Activated naive CD8-positive, alpha-beta T cell treated with anti-CD3 and anti-CD28 coated beads, Interleukin-2, amount 50 U/mL, for 24 hours (primary cell): ENCODE measurements around the gene THAP6.
A peak's percentile ranks its signal among the peaks of the same experiment; 100 is the strongest.
"Not testable (repeated sequence)": the region's sequence is repeated elsewhere in the genome, so short reads cannot be mapped to it uniquely, and the experiment has no call there.

Experiments
- ATAC-seq: fragments of 150-1000 bp; cut with Tn5 transposase; one replicate; pipeline ENCODE4 v1.10.0; 2021
- DNase-seq: peaks from one replicate; pipeline ENCODE4 v3.0.0; 2021
- H3K27ac Mint-ChIP-seq: one replicate; pipeline ENCODE4 v1.8.0; 2021; ENCODE audit warnings: mild to moderate bottlenecking, mixed read lengths
- H3K27me3 Mint-ChIP-seq: one replicate; pipeline ENCODE4 v1.8.0; 2021; ENCODE audit warnings: mixed read lengths
- H3K36me3 Mint-ChIP-seq: one replicate; pipeline ENCODE4 v1.8.0; 2021; ENCODE audit warnings: low read depth, mixed read lengths
- H3K4me1 Mint-ChIP-seq: one replicate; pipeline ENCODE4 v1.8.0; 2021; ENCODE audit warnings: mixed read lengths
- H3K4me3 Mint-ChIP-seq: one replicate; pipeline ENCODE4 v1.8.0; 2021; ENCODE audit warnings: mild to moderate bottlenecking, moderate library complexity, mixed read lengths
- H3K9me3 Mint-ChIP-seq: one replicate; pipeline ENCODE4 v1.8.0; 2021; ENCODE audit warnings: mixed read lengths

Gene THAP6

GRCh38 chr4:75542824-75543223 is 28.6 kb downstream of the THAP6 start:
- DNase-seq (no peak), ATAC-seq (peak; percentile 65)
- H3K27ac Mint-ChIP-seq: no peak overlapping the region
- no peaks in the 10 kb centered on the region for H3K9me3 Mint-ChIP-seq
- no peaks in the 10 kb centered on the region for H3K4me1 Mint-ChIP-seq
- no peaks in the 10 kb centered on the region for H3K27me3 Mint-ChIP-seq
- H3K36me3 Mint-ChIP-seq: peaks cover 4% of the 10 kb centered on the region
- H3K4me3 Mint-ChIP-seq: no peak overlapping the region

GRCh38 chr4:75544220-75544619 is 29.9 kb downstream of the THAP6 start:
- H3K27me3 Mint-ChIP-seq, H3K4me1 Mint-ChIP-seq, H3K4me3 Mint-ChIP-seq, ATAC-seq, H3K36me3 Mint-ChIP-seq, H3K27ac Mint-ChIP-seq, H3K9me3 Mint-ChIP-seq, DNase-seq: not testable (repeated sequence)

GRCh38 chr4:75544870-75545269 is 30.6 kb downstream of the THAP6 start:
- Mint-ChIP-seq H3K4me3 (no peak overlapping the region), H3K27ac (no peak overlapping the region), H3K36me3 (peaks cover 4% of the 10 kb centered on the region), H3K27me3 (no peaks in the 10 kb centered on the region), H3K9me3 (no peaks in the 10 kb centered on the region), H3K4me1 (peaks cover 2% of the 10 kb centered on the region)
- no peak for ATAC-seq
- no peak for DNase-seq

GRCh38 chr4:75545526-75545925 is 31.3 kb downstream of the THAP6 start:
- peaks cover 4% of the 10 kb centered on the region for H3K36me3 Mint-ChIP-seq
- H3K4me3 Mint-ChIP-seq: no peak overlapping the region
- H3K4me1 Mint-ChIP-seq: peaks cover 2% of the 10 kb centered on the region
- no peaks in the 10 kb centered on the region for H3K9me3 Mint-ChIP-seq
- H3K27ac Mint-ChIP-seq: no peak overlapping the region
- H3K27me3 Mint-ChIP-seq: no peaks in the 10 kb centered on the region
- DNase-seq (no peak), ATAC-seq (no peak)

GRCh38 chr4:75547647-75548387 is 33.5 kb downstream of the THAP6 start:
- Mint-ChIP-seq H3K9me3 (no peaks in the 10 kb centered on the region), H3K4me1 (peaks cover 2% of the 10 kb centered on the region), H3K27ac (no peak overlapping the region), H3K27me3 (no peaks in the 10 kb centered on the region), H3K36me3 (peaks cover 4% of the 10 kb centered on the region), H3K4me3 (no peak overlapping the region)
- DNase-seq (no peak), ATAC-seq (no peak)

- no peaks in the 10 kb centered on the region for H3K9me3 Mint-ChIP-seq
- no peak overlapping the region for H3K27ac Mint-ChIP-seq
- peaks cover 4% of the 10 kb centered on the region for H3K36me3 Mint-ChIP-seq
- H3K27me3 Mint-ChIP-seq: no peaks in the 10 kb centered on the region
- no peak overlapping the region for H3K4me3 Mint-ChIP-seq
- ATAC-seq: no peak
- no peak for DNase-seq
- peaks cover 2% of the 10 kb centered on the region for H3K4me1 Mint-ChIP-seq
Measured at GRCh38 chr4:75549019-75549418, 34.7 kb downstream of the THAP6 start.

GRCh38 chr4:75552452-75552851 is 38.2 kb downstream of the THAP6 start:
- H3K4me3 Mint-ChIP-seq: no peak overlapping the region
- ATAC-seq: no peak
- H3K36me3 Mint-ChIP-seq: no peaks in the 10 kb centered on the region
- no peak overlapping the region for H3K27ac Mint-ChIP-seq
- no peaks in the 10 kb centered on the region for H3K9me3 Mint-ChIP-seq
- peaks cover 5% of the 10 kb centered on the region for H3K27me3 Mint-ChIP-seq
- no peak for DNase-seq
- H3K4me1 Mint-ChIP-seq: peaks cover 15% of the 10 kb centered on the region

GRCh38 chr4:75555294-75556164 is 41.3 kb downstream of the THAP6 start, which contains the start of gene ODAPH:
Gene ODAPH, plus strand, starts transcription at chr4:75556066. Its CDS starts 17 bp downstream, at chr4:75556083.
- Mint-ChIP-seq H3K4me3 (no peak within 1 kb of the TSS), H3K4me1 (peaks cover 13% of the 10 kb centered on the region), H3K9me3 (no peaks in the 10 kb centered on the region), H3K27me3 (peaks cover 11% of the 10 kb centered on the region), H3K36me3 (no peaks in the 10 kb centered on the region), H3K27ac (no peak within 1 kb of the TSS)
- peak; percentile 18 for DNase-seq
- ATAC-seq: peak; percentile 93

- Mint-ChIP-seq H3K27ac (no peak overlapping the region), H3K36me3 (no peaks in the 10 kb centered on the region), H3K27me3 (peaks cover 11% of the 10 kb centered on the region), H3K4me3 (no peak overlapping the region), H3K9me3 (no peaks in the 10 kb centered on the region), H3K4me1 (peaks cover 13% of the 10 kb centered on the region)
- ATAC-seq (no peak), DNase-seq (no peak)
Measured at GRCh38 chr4:75557696-75558095, 43.4 kb downstream of the THAP6 start.

GRCh38 chr4:75561789-75562188 is 47.5 kb downstream of the THAP6 start:
- no peaks in the 10 kb centered on the region for H3K9me3 Mint-ChIP-seq
- H3K36me3 Mint-ChIP-seq: no peaks in the 10 kb centered on the region
- no peak for ATAC-seq
- no peak overlapping the region for H3K4me3 Mint-ChIP-seq
- H3K4me1 Mint-ChIP-seq: no peaks in the 10 kb centered on the region
- DNase-seq: no peak
- no peak overlapping the region for H3K27ac Mint-ChIP-seq
- peaks cover 11% of the 10 kb centered on the region for H3K27me3 Mint-ChIP-seq

- ATAC-seq (no peak), DNase-seq (no peak)
- H3K4me3 Mint-ChIP-seq: no peak overlapping the region
- no peak overlapping the region for H3K27ac Mint-ChIP-seq
- H3K9me3 Mint-ChIP-seq: no peaks in the 10 kb centered on the region
- peaks cover 3% of the 10 kb centered on the region for H3K27me3 Mint-ChIP-seq
- H3K36me3 Mint-ChIP-seq: no peaks in the 10 kb centered on the region
- no peaks in the 10 kb centered on the region for H3K4me1 Mint-ChIP-seq
Measured at GRCh38 chr4:75564023-75564422, 49.8 kb downstream of the THAP6 start.

GRCh38 chr4:75565481-75565880 is 51.2 kb downstream of the THAP6 start:
- H3K4me3 Mint-ChIP-seq: no peak overlapping the region
- H3K9me3 Mint-ChIP-seq: no peaks in the 10 kb centered on the region

GRCh38 chr4:75566911-75567310 is 52.6 kb downstream of the THAP6 start:
- no peak overlapping the region for H3K27ac Mint-ChIP-seq
- no peaks in the 10 kb centered on the region for H3K36me3 Mint-ChIP-seq
- ATAC-seq (no peak), DNase-seq (no peak)
- H3K4me3 Mint-ChIP-seq: no peak overlapping the region
- peaks cover 2% of the 10 kb centered on the region for H3K27me3 Mint-ChIP-seq
- no peaks in the 10 kb centered on the region for H3K9me3 Mint-ChIP-seq
- no peaks in the 10 kb centered on the region for H3K4me1 Mint-ChIP-seq

More at GRCh38 chr4:75565481-75565880, 51.2 kb downstream of the THAP6 start:
- no peak overlapping the region for H3K27ac Mint-ChIP-seq
- DNase-seq: no peak
- H3K36me3 Mint-ChIP-seq: no peaks in the 10 kb centered on the region
- no peak for ATAC-seq
- no peaks in the 10 kb centered on the region for H3K4me1 Mint-ChIP-seq
- peaks cover 3% of the 10 kb centered on the region for H3K27me3 Mint-ChIP-seq

GRCh38 chr4:75567725-75568124 is 53.5 kb downstream of the THAP6 start:
- H3K9me3 Mint-ChIP-seq: no peaks in the 10 kb centered on the region
- H3K36me3 Mint-ChIP-seq: no peaks in the 10 kb centered on the region
- no peak overlapping the region for H3K27ac Mint-ChIP-seq
- no peak for ATAC-seq
- H3K27me3 Mint-ChIP-seq: peaks cover 4% of the 10 kb centered on the region
- H3K4me3 Mint-ChIP-seq: no peak overlapping the region
- no peaks in the 10 kb centered on the region for H3K4me1 Mint-ChIP-seq
- DNase-seq: no peak
